NCI-H82 treated with DMSO at 0.1 percent for 48 hours (cell line): ENCODE results near the gene SCYGR1.
"Not testable (repeated sequence)": the region's sequence is repeated elsewhere in the genome, so short reads cannot be mapped to it uniquely, and the experiment has no call there.

Source experiments
- DNase-seq: peaks from one replicate; lab custom pipeline; 2025; ENCODE audit not compliant: unreplicated experiment; lab: John Stamatoyannopoulos, UW

Gene SCYGR1

GRCh38 chr2:227404585-227405271 lies 17.0 kb upstream of the SCYGR1 start:
- DNase-seq = no peak

- no peak for DNase-seq
Observed at GRCh38 chr2:227402959-227403358, 15.2 kb upstream of the SCYGR1 start.

DNA sequence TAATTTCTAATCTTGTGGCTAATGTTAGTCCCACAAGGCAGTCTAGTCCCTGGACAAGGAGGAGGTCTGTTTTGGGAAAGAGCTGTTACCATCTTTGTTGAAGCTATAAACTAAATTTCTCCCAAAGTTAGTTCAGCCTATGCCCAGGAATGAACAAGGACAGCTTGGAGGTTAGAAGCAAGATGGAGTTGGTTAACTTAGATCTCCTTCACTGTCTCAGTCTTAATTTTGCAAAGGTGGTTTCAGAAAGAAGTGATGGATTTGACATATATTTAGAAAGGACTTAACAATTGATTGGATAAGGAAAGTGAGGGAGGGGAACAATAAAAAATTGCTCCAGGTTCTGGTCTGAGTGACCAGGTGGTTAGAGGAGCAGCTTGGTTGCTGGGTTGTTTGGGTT lies 14.6 kb upstream of the SCYGR1 start:
- DNase-seq = no peak

DNA sequence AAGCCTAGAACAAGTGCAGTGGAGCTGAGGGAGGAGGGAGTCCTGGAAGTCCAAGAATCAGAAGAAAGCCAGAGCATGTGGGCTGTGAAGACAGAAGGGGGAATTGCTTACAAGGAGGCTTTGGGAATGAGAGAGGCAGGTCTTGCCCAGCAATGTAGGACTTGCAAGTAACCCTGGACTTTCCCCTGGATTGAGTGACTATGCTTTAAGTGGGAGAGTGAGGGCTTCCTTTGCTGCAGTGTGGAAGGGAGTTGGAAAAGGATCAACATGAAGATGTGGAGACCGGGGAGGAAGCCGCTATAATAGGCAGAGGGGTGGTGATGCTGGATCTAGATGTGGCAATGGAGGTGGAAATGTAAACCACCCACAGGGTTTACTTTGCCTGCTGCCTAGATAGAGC lies 13.8 kb upstream of the SCYGR1 start:
- no peak for DNase-seq

- DNase-seq = no peak
Observed at GRCh38 chr2:227398684-227399670, 11.2 kb upstream of the SCYGR1 start.

DNA sequence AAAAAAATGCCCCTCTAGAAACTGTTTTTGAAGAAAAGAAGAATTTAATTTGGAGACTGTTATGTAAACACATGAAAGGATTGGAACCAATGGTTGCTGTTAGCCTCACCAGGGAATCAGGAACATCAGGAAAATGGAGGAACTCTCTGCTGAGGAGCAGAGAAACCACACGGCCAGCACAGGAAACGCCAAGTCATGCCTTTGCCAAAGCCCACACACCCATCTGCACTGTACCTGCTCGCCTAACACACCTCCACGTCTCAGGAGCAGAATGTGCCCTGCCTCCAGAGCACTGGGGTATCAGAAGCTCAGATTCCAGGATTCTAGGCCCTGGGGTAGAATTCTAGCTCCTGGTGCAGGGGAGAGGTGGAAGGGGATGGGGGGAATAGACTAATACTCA lies 9.8 kb upstream of the SCYGR1 start:
- no peak for DNase-seq

DNA sequence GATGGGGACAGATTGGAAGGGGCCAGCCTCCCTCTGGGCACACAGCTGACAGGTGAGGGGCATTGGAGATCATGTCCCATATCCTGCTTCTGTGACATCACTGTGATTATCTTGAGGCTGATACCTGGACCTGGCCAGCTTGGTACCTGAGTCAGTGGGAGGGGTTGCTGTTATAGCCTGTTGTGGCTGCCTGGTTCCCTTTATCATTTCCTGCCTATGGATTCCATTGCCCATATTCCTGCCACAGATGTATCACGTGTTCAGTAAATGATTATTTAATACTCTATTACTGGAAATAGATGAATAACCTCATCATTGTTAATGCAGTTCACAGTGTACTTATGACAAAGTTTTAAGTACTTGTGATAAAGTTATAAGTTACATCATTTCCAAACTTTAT lies 7.8 kb upstream of the SCYGR1 start:
- DNase-seq = no peak

DNA sequence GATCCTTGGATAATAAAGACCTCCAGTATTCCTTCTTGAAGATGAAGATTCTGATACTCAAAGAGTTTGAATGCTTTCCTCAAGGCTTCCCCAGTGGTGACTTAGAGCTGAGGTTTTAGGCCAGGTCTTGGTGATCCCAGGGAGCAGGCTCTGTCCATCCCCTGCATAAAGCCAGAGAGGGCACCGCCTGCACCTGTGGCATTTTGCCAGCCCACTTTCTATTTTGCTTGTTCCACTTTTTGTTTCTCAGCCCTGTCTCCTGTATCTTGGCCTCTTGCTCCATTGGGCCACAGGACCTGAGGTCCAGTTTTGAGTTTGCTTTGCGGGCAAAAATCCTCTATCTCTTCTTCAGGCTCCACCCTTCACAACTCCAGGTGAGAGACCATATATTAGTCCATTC lies 6.7 kb upstream of the SCYGR1 start:
- DNase-seq = no peak

DNA sequence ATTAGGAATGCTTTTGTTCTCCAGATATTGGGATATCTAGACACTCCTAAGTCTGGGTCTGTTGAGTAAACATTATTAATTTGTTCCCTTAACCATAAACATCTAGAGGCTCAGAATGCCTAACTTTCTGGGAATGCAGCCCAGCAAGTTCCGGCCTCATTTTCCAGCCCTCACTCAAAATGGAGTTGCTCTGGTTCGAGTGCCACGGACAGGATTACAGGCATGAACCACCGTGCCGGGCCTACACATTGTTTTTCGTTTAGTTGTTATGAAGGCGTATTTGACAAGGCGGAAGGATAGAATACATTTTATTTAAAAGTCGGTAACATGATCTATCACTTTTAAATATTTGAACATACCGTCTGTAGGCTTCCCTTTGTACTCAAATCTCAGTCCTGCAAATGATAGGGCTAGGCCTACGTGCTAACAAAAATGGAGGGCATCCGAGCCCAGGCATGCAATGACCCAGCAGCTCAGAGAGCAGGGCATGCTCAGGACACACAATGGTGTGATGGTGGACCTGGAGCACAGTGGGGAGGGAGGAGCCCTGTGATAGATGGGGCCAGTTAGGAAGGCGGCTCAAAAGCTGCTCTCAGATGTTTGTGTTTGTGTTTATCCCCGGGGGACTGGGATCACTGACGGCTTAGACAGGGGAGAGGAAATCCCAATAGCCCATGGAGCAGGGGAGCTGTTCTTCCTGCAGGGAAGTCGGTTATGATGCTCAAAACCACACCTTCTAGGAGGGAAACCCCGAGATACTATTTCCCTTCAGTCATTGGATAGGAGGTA lies 2.9 kb upstream of the SCYGR1 start:
- DNase-seq = peak; percentile 47

DNA sequence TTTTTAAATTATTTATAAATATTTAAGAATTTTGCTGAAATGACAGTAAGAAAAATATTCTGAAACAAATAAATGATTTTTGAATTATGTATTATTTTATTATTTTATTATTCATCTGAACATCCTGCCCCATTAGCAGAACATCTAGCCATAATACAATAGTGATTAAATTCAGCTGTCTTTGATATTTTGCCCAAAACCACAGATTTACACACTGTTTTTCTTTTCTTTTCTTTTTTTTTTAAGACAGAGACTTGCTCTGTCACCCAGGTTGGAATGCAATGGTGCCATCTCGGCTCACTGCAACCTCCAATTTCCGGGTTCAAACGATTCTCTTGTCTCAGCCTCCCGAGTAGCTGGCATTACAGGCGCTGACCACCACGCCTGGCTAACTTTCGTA lies 1.9 kb upstream of the SCYGR1 start:
- no peak for DNase-seq

- no peak for DNase-seq
Observed at GRCh38 chr2:227389231-227389630, 1.5 kb upstream of the SCYGR1 start.

- no peak for DNase-seq
Observed at GRCh38 chr2:227388537-227389011, 825 bp upstream of the SCYGR1 start.

- no peak for DNase-seq
Observed at GRCh38 chr2:227386630-227387029, 1.1 kb downstream of the SCYGR1 start.

DNA sequence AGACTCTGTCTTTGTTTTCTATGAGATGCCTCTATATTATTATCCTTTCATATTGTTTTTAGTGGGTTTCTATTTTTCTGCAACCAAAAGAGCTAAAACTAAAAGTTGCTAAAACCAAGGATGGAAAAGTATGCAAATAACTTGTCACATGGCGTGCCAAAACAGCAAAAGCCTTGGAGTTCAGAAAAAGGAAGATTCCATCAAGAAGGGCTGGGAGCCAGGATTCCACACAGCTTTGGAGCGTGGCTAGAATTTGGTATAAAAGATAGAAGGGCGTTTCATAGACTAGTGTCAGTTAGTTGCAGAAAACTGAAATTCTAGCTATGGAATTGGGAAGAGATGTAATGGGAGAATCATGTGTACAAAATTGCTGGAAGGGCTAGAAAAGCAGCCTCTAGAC lies 4.1 kb downstream of the SCYGR1 start:
- DNase-seq = no peak

DNA sequence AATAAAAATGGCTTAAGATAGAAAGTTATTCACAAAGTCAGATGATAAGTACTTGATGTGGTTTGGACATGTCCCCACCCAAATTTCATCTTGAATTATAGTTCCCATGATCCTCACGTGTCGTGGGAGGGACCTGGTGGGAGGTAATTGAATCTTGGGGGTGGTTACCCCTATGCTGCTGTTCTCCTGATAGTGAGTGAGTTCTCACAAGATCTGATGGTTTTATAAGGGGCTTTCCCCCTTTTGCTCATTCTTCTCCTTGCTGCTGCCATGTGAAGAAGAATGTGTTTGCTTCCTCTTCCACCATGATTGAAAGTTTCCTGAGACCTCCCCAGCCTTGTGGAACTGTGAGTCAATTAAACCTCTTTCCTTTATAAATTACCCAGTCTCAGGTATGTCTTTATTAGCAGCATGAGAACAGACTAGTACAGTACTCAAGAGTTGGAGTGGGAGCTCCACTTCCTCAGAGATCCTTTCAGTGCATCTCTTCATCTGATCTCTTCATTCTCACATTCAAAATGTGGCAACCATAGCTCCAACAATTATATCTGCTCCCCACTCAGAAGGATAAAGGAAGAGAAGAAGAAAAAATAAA lies 5.4 kb downstream of the SCYGR1 start:
- not testable (repeated sequence) for DNase-seq

DNA sequence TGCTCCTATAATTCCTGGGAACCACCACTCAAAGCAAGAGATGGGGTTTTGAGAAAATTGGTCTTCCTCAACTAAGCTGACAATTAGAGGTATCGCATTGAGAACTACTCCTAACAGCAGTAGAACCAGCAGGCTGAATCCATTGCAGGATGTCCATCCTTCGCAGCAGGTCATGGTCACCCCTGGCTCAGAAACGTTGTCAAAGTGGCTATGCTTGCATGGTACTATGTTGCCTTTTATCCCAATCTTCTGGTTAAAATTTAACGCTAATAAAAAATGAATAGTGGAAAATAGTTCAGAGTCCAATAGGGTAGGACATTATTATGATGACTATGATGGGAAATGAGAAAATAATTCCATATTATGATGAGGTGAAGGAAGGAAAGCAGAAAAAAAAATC lies 8.7 kb downstream of the SCYGR1 start, which contains the start of gene TM4SF20:
Gene TM4SF20, minus strand, starts transcription at position 212 of the 400 bp plus-strand sequence. Its CDS starts 38 bp downstream, at position 174.
- DNase-seq = no peak

GRCh38 chr2:227378371-227378782 lies 9.4 kb downstream of the SCYGR1 start:
- no peak for DNase-seq

- no peak for DNase-seq
Observed at GRCh38 chr2:227377467-227378351, 10.0 kb downstream of the SCYGR1 start.

DNA sequence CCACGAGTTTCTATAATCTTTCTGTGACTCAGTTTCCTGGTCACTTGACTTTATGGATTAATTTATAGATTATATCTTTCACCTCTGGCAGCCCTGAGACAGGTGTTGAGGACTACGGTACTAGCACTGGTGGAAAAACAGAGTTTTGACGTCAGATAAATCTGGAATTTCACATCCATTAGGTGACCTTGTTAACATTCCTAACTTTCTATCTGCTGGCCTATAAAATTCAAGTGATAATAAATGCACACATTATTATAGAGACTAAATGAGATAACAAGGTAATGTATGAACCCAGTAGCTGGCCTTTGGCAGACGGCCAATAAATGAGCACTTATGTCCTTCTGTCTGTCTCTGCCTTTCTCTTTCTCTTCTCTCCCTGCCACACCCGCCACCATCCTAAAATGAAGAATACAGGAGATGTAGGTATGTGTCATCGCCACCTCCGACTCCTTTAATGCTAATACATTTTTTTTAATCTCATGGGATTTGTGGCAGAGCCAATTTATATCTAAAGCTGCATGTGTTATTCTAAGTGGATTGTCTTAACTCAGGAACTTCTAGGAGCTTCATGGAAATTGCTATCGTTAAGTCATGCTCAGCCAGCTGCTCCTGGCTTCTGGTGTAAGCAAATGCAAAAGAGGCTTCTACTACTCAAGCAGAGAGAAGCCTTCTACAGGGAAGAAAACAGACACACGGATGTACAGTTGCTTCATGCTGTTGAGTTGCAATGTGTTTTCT lies 10.9 kb downstream of the SCYGR1 start:
- peak; percentile 95 for DNase-seq
